Measurements from ENCODE around the gene LAYN. TPM values are rescaled to one million over a fixed set of nuclear protein-coding genes. Genes with fewer than 3 reads are reported as not detected.

The LAYN gene
- total and polyA plus RNA-seq, 2 donors (not counting 3 experiments of a cell fraction or from before 2014, with no cell fraction given), result 0.92 to 2.2 TPM

DNA sequence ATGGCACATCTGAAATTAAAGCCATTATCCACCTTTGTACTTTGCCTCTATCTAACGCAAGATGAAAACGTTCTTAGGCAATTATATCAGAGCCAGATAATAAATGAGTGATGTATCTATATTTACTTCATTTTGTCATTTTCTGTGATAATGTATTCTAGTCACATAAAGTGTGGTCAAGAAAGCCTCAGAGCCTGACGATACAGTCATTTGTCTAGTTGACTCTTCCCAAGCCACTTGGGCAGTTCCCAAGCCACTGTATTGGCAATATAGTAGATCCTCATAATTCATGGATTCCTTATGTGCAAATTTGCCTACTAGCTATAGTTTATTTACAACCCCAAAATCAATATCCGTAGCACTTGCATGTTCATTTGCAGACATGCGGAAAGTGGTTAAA, 18.1 kb upstream of the LAYN start:
- Histone ChIP-seq H3K4me3 (replicated peaks in 1 of 3; ENCODE audit: insufficient read depth in 1 of 3, low read depth in 1 of 3, low read length in 3 of 3) (no peak overlapping the region), H2AFZ (ENCODE audit: low read depth, low read length) (no peak overlapping the region), H3K4me2 (ENCODE audit: insufficient read depth, low read length) (no peak overlapping the region), H3K4me1 (ENCODE audit: control insufficient read depth, extremely low read depth, insufficient read depth, low read length) (no peaks in the 10 kb centered on the region), H3K79me2 (ENCODE audit: control insufficient read depth, insufficient read depth, low read length) (no peaks in the 10 kb centered on the region), H3K9ac (replicated peaks; ENCODE audit: extremely low read depth, insufficient read depth, low read length) (no peak overlapping the region), H3K9me3 (replicated peaks; ENCODE audit: control insufficient read depth, insufficient read depth, low read length) (no peaks in the 10 kb centered on the region), H3K27me3 (ENCODE audit: control insufficient read depth in 2 of 2, insufficient read depth in 2 of 2, low read length in 2 of 2) (peaks cover 2 to 11% of the 10 kb centered on the region in 2 experiments), H3K27ac (ENCODE audit: insufficient read depth, low read depth, low read length) (no peak overlapping the region), H3K36me3 (ENCODE audit: control insufficient read depth in 2 of 2, extremely low read depth in 1 of 2, insufficient read depth in 2 of 2, low read length in 2 of 2) (no peaks in the 10 kb centered on the region), H4K20me1 (replicated peaks; ENCODE audit: control insufficient read depth, extremely low read depth, insufficient read depth, low read length) (no peaks in the 10 kb centered on the region), H3K9me1 (replicated peaks; ENCODE audit: control insufficient read depth, extremely low read depth, insufficient read depth, low read length) (no peaks in the 10 kb centered on the region)
- POLR2A ChIA-PET, result no interaction called here
- CTCF ChIA-PET, result no interaction called here
- DNase-seq (ENCODE audit: low read depth, low spot score) (no peak), FAIRE-seq (no peak)
- dilution Hi-C loops (cut with MboI; ENCODE audit: extremely low pct_ligation_motif_present, low sequenced_read_pairs) (no loop called here), intact Hi-C loops (cut with micrococcal nuclease) (no loop called here)
- BruUV-seq (replicated peaks), result no TSS peak
- no peak for TF ChIP-seq POLR2AphosphoS5 (IDR thresholded peaks at IDR 0.05; ENCODE audit: insufficient read depth, low read depth, low read length)
- no peak for TF ChIP-seq MAX (IDR thresholded peaks at IDR 0.05; ENCODE audit: insufficient read depth, insufficient read length)
- no peak for TF ChIP-seq JUN (IDR thresholded peaks at IDR 0.05; ENCODE audit: borderline replicate concordance, insufficient read depth, insufficient read length, low read depth)
- no peak for TF ChIP-seq EZH2 (IDR thresholded peaks at IDR 0.05; ENCODE audit: borderline replicate concordance, low read depth, low read length, severe bottlenecking)
- TF ChIP-seq GATA2 (IDR thresholded peaks at IDR 0.05; ENCODE audit: insufficient read depth, insufficient read length, low read depth, low read length), result no peak
- TF ChIP-seq POLR2A (IDR thresholded peaks at IDR 0.05; ENCODE audit: low read depth, low read length), result no peak
- TF ChIP-seq, protein P1, sequence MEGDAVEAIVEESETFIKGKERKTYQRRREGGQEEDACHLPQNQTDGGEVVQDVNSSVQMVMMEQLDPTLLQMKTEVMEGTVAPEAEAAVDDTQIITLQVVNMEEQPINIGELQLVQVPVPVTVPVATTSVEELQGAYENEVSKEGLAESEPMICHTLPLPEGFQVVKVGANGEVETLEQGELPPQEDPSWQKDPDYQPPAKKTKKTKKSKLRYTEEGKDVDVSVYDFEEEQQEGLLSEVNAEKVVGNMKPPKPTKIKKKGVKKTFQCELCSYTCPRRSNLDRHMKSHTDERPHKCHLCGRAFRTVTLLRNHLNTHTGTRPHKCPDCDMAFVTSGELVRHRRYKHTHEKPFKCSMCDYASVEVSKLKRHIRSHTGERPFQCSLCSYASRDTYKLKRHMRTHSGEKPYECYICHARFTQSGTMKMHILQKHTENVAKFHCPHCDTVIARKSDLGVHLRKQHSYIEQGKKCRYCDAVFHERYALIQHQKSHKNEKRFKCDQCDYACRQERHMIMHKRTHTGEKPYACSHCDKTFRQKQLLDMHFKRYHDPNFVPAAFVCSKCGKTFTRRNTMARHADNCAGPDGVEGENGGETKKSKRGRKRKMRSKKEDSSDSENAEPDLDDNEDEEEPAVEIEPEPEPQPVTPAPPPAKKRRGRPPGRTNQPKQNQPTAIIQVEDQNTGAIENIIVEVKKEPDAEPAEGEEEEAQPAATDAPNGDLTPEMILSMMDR (IDR thresholded peaks at IDR 0.05; ENCODE audit: extremely low read depth in 1 of 2, insufficient read depth in 1 of 2, low read depth in 1 of 2, low read length in 2 of 2), result no peak
- no peak for TF ChIP-seq MYC (IDR thresholded peaks at IDR 0.05; ENCODE audit: low read depth, low read length)
